NOMO-1 treated with dmso at 0.1 percent for 144 hours (cell line): Measurements from ENCODE around the gene SH3GL1.

Experiments used
- DNase-seq: peaks from one replicate; lab custom pipeline; 2025; ENCODE audit not compliant: unreplicated experiment; lab: John Stamatoyannopoulos, UW

The SH3GL1 gene

GRCh38 chr19:4431808-4432674, 31.7 kb upstream of the SH3GL1 start:
- peak; percentile 77 for DNase-seq

- DNase-seq = no peak
Measured at GRCh38 chr19:4431296-4431695, 30.9 kb upstream of the SH3GL1 start.

- peak; percentile 40 for DNase-seq
Measured at GRCh38 chr19:4430760-4431159, 30.4 kb upstream of the SH3GL1 start.

GRCh38 chr19:4429771-4430171, 29.4 kb upstream of the SH3GL1 start:
- no peak for DNase-seq

- DNase-seq = no peak
Measured at GRCh38 chr19:4429256-4429655, 28.9 kb upstream of the SH3GL1 start.

GRCh38 chr19:4428326-4428975, 28.1 kb upstream of the SH3GL1 start:
- no peak for DNase-seq

GRCh38 chr19:4425537-4425936, 25.2 kb upstream of the SH3GL1 start:
- DNase-seq = no peak

- no peak for DNase-seq
Measured at GRCh38 chr19:4423416-4424126, 23.2 kb upstream of the SH3GL1 start.

- no peak for DNase-seq
Measured at GRCh38 chr19:4416268-4416667, 15.9 kb upstream of the SH3GL1 start.

- DNase-seq = no peak
Measured at GRCh38 chr19:4415352-4415751, 15.0 kb upstream of the SH3GL1 start.

GRCh38 chr19:4414800-4415321, 14.5 kb upstream of the SH3GL1 start:
- no peak for DNase-seq

- no peak for DNase-seq
Measured at GRCh38 chr19:4414144-4414799, 13.9 kb upstream of the SH3GL1 start.

- no peak for DNase-seq
Measured at GRCh38 chr19:4413588-4413987, 13.2 kb upstream of the SH3GL1 start.

GRCh38 chr19:4409123-4409933, 9.0 kb upstream of the SH3GL1 start:
- DNase-seq = no peak

- DNase-seq = no peak
Measured at GRCh38 chr19:4406626-4407025, 6.3 kb upstream of the SH3GL1 start.

- no peak for DNase-seq
Measured at GRCh38 chr19:4405977-4406376, 5.6 kb upstream of the SH3GL1 start.

GRCh38 chr19:4403005-4403761, 2.8 kb upstream of the SH3GL1 start:
- no peak for DNase-seq

GRCh38 chr19:4402171-4403004, 2.0 kb upstream of the SH3GL1 start, which contains the start of gene CHAF1A:
TSS of gene CHAF1A (plus strand) at chr19:4402640. CDS start at chr19:4402763, 123 bp downstream.
- DNase-seq = peak; percentile 99
